NB4 (cell line): Measurements from ENCODE around the gene NUP58.

Experiments used
- DNase-seq: peaks from one replicate; pipeline ENCODE4 v3.0.0; 2010; ENCODE audit warnings: low read depth
- H3K4me3 ChIP-seq: one replicate; pipeline ENCODE4 v1.5.1; 2011; ENCODE audit warnings: mild to moderate bottlenecking, low read depth, low read length, moderate library complexity
- MYC ChIP-seq: IDR thresholded peaks from 2 replicates; pipeline ENCODE4 v1.6.1; 2011; ENCODE audit warnings: low read depth, low read length
- POLR2A ChIP-seq: IDR thresholded peaks from 2 replicates; pipeline ENCODE4 v1.6.1; 2011; ENCODE audit warnings: mild to moderate bottlenecking; ENCODE audit not compliant: insufficient read length; ENCODE audit errors: extremely low read depth
- TF ChIP-seq, protein P1 (sequence below): IDR thresholded peaks from one replicate; pipeline ENCODE4 v1.5.1; 2012; ENCODE audit warnings: low read depth, low read length
- TF ChIP-seq, protein P2 (sequence below): IDR thresholded peaks from 2 replicates; pipeline ENCODE4 v1.6.1; 2011; ENCODE audit warnings: low read depth, low read length

The NUP58 gene

DNA sequence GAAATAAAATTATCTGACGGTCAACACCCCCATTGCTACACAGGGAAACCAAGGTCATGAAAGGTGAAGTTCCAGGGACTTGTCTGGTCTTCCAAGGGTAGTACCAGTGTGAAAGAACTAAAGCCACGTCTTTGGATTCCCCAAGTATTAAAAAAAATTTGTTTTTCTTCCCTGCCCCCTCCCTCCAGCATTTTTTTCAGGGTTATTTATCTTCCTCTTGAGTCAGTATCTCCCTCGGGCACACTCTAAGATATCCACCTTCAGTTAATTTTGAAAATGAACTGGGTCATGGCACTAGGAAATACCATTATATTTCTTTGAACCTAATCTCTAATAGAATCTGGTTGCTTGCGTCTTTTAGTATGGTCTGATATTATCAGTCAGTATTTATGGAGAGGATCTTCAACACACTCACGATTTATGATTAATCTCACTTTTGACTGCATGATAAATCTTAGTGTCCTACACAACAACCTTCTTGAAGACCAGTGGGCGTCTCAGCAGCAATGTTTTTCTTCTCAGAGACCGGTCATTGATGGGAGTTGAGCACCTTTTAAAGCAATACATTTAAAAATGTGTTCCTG lies 79.4 kb downstream of the NUP58 start:
- no peak for DNase-seq
- TF ChIP-seq, protein P1, sequence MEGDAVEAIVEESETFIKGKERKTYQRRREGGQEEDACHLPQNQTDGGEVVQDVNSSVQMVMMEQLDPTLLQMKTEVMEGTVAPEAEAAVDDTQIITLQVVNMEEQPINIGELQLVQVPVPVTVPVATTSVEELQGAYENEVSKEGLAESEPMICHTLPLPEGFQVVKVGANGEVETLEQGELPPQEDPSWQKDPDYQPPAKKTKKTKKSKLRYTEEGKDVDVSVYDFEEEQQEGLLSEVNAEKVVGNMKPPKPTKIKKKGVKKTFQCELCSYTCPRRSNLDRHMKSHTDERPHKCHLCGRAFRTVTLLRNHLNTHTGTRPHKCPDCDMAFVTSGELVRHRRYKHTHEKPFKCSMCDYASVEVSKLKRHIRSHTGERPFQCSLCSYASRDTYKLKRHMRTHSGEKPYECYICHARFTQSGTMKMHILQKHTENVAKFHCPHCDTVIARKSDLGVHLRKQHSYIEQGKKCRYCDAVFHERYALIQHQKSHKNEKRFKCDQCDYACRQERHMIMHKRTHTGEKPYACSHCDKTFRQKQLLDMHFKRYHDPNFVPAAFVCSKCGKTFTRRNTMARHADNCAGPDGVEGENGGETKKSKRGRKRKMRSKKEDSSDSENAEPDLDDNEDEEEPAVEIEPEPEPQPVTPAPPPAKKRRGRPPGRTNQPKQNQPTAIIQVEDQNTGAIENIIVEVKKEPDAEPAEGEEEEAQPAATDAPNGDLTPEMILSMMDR = no peak
- TF ChIP-seq POLR2A (no peak), MYC (no peak)
- TF ChIP-seq, protein P2, sequence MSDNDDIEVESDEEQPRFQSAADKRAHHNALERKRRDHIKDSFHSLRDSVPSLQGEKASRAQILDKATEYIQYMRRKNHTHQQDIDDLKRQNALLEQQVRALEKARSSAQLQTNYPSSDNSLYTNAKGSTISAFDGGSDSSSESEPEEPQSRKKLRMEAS = no peak
- H3K4me3 ChIP-seq = no peak overlapping the region

DNA sequence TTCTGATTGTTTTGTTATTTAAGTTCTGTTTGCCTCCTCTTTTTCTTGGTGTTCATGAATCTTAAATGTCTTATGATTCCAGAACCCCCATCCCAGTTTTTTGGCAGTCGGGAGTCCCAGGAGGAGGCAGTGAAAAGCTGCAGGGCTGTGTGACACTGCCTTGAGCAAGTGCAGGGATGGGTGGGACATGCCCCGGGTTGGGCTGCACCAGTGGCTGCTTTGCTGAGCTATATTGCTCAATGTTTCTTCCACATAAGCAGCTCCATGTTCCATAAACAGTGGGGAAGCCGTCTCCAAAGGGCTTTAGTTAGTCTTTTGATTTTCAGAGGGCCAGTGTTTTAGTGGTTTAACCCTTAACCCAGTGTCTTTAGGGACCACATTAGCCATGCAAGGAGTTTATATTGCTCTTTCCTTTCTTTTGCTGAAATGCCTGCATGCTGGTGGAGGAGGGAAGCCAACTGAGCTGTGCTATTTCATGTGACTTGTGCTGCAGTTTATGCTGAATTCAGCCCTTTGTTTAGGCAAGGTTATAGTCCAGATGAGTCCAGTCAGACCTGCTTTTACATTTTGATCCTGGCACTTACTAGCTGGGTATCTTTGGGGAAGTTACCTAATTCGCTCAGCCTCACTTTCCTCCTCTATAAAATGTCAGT lies 83.5 kb downstream of the NUP58 start:
- no peak for DNase-seq
- no peak overlapping the region for H3K4me3 ChIP-seq
- no peak for TF ChIP-seq POLR2A
- TF ChIP-seq MYC = no peak
- TF ChIP-seq, protein P2 = no peak
- TF ChIP-seq, protein P1 = no peak

DNA sequence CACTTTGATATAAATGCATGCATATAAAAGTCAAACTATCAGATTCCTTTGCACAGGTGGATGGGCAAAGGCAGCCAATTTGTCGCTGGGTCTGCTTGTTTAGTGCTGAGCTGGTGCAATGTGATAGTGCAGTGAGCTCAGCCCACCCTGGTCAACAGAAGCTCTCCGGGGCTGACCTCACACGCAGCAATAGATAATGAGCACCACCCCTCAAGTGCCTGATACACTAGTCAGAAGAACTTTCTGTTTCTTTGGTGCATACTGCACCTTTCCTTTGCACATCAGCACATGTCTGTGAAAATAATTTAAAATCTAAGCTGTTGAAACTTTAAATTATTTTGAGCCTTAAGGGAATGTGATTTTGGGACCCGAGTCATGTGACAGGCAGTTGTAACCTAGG lies 90.5 kb downstream of the NUP58 start:
- TF ChIP-seq POLR2A = no peak
- no peak for TF ChIP-seq MYC
- TF ChIP-seq, protein P2 = no peak
- TF ChIP-seq, protein P1 = no peak
- no peak overlapping the region for H3K4me3 ChIP-seq
- DNase-seq = no peak
